NCI-H1436 treated with DMSO at 0.1 percent for 48 hours (cell line): ENCODE data around the gene PSMB5.

Experiments used
- DNase-seq: peaks from one replicate; lab custom pipeline; 2025; lab: John Stamatoyannopoulos, UW

The PSMB5 gene

GRCh38 chr14:23058654-23059504, 24.2 kb upstream of the PSMB5 start:
- DNase-seq = no peak

DNA sequence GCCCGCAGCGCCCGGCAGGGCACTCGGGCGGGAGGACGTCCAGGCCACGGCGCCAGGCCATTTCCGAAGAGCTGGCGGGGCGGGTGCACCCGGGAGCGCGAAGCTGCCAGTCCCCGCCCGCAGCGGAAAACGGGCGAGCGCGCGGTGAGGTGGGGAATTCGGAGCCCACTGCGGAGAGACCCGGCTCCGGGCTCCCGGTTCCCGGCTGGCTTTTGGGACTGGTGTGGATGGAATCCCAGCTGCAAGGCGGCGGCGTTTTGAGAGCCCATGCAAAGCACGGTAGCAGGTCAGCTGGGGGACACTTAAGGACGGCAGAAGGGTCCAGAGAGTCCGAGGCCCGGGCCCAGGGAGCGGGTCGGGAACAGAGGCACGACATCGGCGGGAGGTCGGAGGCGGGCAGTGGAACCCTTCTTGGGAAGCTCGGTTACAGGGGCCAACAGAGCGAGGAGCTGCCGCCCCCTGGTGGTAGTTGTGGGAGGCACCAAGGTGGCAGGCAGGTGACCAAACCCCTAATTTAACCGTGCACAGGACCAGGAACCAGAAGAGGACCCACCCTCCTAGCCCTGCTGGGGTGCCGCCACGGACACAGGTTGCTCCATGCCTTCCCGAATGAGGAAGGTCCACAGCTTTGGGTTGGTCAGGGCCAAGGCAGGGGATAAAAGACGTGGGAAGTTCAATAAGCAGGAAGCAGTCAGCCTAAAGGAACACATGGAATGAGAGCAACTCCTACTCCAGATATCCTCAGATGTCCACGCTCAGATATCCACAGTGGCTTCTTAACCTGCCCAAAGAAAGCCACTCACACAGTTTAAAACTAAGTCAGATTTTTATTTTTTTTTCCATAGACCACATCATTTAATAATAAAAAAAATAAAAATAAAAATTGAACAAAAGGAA, 23.3 kb upstream of the PSMB5 start:
- no peak for DNase-seq

DNA sequence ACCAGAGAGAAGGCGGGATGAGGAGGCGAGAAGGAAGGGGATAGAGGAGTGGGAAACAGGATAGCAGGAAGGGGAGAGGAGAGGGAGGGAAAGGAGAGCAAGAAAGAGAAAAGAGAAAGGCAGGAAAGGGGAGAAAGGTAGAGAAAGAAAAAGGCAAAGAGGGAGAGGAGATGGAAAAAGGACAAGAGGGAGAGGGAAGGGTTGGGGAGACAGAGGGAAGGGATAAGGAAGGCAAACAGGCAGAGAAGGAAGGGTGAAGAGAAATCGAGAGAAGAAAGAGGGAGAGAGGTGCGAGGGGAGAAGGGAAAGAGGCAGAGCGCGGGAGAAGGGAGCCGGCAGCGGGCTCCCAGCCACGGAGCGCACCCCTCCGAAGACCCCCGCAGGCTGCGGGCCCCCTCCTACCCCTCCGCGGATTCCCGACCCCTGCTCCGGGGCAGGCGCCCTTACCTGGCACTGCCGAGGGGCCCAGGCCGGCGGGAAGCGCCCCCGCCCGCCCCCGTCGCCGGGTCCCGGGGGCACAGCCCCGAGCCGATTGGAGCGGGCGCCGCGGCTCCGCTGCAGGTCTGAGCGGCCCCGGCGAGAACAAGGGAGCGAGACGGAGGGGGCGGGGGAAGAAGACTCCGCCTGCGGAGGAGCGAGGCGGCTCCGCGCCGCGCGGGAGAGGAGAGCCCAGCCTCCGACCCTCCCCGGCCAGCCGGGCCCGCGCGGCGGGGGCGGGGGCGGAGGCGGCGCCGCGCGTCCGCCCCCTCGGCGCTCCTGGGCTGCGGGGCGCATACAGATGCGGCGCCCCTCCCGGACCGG, 22.5 kb upstream of the PSMB5 start, which contains the start of gene CDH24:
Gene CDH24 (minus strand): TSS at position 565 of the 801 bp plus-strand sequence. CDS start 1,787 bp downstream, outside the sequence.
- no peak for DNase-seq

GRCh38 chr14:23056145-23056955, 21.6 kb upstream of the PSMB5 start:
- no peak for DNase-seq

DNA sequence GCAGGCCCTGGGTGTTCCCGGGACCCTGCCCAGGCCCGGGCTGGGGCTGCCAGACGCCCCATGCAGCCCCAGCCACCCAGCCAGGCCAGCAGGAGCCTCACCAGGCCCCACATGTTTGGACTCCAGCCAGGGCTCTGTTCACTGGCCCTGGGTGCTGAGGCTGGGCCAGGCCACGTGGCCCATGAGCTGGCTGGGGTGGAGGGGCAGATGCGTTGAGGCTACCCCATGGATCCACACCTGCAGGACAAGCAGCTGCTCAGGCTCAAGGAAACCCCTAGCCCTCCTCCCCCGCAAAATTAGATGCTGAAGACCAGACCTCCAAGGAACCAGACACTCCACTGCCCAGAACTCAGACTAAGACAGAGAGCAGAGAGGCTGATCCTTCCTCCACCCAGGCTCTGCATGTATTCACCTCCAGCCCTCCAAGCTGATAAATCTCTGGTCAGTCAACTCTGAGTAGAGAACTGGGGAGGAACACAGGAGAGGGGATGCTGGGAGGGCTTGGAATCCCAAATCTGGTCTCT, 21.0 kb upstream of the PSMB5 start:
- no peak for DNase-seq

DNA sequence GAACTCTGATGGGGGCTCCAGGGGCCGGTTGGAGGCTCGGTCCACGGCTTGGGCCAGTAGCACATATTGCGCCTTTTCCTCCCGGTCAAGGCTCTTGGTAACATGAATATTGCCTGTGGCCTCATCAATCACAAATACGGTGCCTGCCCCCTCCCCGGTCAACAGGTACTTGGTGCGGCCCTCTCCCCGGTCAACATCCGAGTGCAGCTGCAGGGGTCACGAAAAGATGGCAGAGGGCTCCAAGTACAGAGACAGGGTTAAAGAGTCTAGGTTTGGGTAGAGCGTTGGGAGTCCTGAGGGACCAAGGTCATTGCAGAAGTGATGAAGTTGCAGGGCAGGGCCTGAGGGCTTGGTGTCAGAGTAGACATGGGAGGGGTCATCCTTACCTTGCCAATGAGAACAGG, 20.4 kb upstream of the PSMB5 start:
- no peak for DNase-seq

- DNase-seq = no peak
Measured at GRCh38 chr14:23054000-23054811, 19.5 kb upstream of the PSMB5 start.

DNA sequence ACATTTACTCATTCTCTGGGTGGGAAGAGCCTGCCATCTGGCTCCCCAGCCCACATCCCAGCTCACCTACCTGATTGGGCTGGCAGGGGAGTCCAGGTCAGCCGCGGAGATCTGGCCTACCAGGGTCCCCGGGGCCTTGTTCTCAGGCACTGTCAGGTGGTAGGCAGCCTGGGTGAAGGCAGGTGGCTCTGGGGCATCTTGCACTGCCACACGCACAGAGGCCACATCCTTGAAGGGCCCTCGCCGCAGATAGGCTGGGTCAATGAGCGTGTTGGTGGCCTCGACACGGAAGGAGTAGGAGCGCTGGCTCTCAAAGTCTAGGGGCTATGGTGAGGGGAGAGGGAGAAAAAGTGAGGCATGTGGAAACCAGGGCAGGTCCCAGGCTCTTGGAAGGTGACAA, 18.7 kb upstream of the PSMB5 start:
- DNase-seq = no peak

GRCh38 chr14:23052671-23053070, 18.0 kb upstream of the PSMB5 start:
- DNase-seq = no peak

GRCh38 chr14:23052182-23052623, 17.5 kb upstream of the PSMB5 start:
- DNase-seq = no peak

GRCh38 chr14:23051141-23052057, 16.7 kb upstream of the PSMB5 start:
- DNase-seq = no peak

GRCh38 chr14:23049011-23049410, 14.3 kb upstream of the PSMB5 start:
- DNase-seq = no peak

DNA sequence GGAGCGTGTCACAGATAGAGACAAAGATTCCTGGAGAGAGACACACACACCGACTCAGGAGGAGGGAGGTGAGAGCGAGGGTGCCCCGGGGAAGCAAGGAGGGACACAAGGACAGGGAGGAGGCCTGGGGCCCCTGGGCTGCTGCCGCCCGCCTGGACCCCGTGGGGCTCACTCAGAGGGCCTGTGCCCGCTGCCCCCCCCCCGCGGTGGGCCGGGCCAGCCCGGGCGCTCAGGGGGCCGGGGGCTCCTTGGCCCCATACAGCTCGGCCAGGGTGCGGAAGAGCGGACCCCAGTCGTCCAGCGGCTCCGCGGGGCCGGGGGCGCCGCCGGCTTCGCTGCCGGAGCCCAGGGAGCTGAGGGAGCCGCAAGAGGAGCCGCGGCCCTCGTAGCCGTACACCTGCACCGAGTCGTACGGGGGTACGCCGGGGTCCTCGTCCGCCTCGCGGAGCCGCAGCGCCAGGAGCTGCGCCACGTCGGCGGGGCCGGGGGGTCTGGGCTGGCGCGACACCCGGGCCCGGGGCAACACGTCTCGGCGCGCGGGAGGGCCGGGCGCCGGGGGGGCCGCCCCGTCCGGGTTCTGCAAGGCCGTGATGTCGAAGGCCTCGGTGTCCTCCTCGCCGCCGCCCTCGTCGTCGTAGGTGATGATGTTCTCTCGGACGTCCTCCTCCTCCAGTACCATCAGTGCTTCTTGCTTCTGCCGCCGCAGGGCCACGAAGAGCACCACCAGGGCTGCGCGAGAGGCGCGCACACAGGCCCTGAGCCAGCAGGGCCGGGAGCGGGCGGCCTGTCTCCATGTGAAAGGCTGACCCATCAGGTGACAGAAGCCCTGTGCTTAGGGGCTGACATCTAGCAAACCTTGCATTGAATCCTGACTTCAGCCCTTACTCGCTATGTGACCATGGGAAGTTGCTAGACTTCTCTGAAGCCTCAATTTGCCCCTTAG, 13.3 kb upstream of the PSMB5 start:
- DNase-seq = no peak

DNA sequence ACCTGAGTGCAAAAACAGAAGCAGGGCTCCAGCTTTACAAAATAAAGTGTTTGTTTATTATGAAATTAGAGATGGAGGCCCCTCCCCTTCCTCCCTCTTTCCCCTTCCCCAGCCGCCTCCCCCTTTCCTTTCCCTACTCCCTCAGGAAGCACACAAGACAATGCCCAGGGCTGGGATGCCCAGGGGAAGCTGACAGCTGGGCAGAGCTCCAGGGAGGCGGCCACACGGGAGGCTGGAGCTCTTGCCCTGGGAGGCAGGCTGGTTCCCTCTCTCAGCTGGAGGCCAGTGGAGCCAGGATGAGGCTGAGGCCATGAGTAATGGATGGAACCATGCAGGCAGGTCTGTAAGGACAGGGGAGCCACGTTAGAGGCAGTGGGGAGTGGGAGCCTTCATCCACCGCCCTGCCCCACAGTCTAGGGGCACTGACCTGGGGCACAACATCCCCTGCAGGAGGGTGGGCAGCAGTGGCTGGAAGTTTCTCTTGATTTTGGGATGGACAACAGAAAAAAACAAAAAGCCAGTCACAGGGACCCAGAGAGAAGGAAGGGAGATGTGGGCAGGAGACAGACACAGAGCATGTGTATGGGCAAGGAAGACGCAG, 12.4 kb upstream of the PSMB5 start:
- no peak for DNase-seq

GRCh38 chr14:23045419-23046357, 11.0 kb upstream of the PSMB5 start:
- DNase-seq = no peak

- no peak for DNase-seq
Measured at GRCh38 chr14:23044840-23045239, 10.1 kb upstream of the PSMB5 start.
